CD4-positive, CD25-positive, alpha-beta regulatory T cell (primary cell): ENCODE measurements around the gene CST8. TPM values are rescaled to one million over a fixed set of nuclear protein-coding genes. Genes with fewer than 3 reads are reported as not detected.

ENCODE experiments used
- ATAC-seq, 2 donors: fragments of 150-1000 bp; cut with Tn5 transposase; one replicate each; pipeline ENCODE4 v1.10.0; 2021; ENCODE audit warnings: low read depth in 2 of 2, moderate number of reproducible peaks in 2 of 2, moderate library complexity in 1 of 2
- DNase-seq, 3 donors: peaks; one replicate each; pipeline versions ENCODE4 v3.0.0 to v3.0.0-alpha.2; 2012 to 2022; ENCODE audit warnings: mixed read lengths in 1 of 3
- H3K27ac ChIP-seq: one replicate; pipeline ENCODE4 v1.7.0; 2013; ENCODE audit warnings: mild to moderate bottlenecking, low read length; ENCODE audit not compliant: insufficient read depth, poor library complexity, severe bottlenecking
- H3K27me3 ChIP-seq: one replicate; pipeline ENCODE4 v1.7.0; 2013; ENCODE audit warnings: low read length; ENCODE audit not compliant: control insufficient read depth, insufficient read depth
- H3K36me3 ChIP-seq: one replicate; pipeline ENCODE4 v1.7.0; 2013; ENCODE audit warnings: mild to moderate bottlenecking, low read length, moderate library complexity; ENCODE audit not compliant: control insufficient read depth, insufficient read depth
- H3K4me1 ChIP-seq: 2 replicates; pipeline ENCODE4 v1.7.0; 2013; ENCODE audit warnings: mild to moderate bottlenecking, low read length; ENCODE audit not compliant: insufficient read depth, control insufficient read depth, poor library complexity, severe bottlenecking
- H3K4me3 ChIP-seq: one replicate; pipeline ENCODE4 v1.7.0; 2013; ENCODE audit warnings: low read depth, mild to moderate bottlenecking, low read length, moderate library complexity
- H3K9me3 ChIP-seq, 2 experiments: 1 replicate in 1 of 2; 2 replicates in 1 of 2; pipeline ENCODE4 v1.7.0; 2013; ENCODE audit warnings: low read length in 2 of 2, mild to moderate bottlenecking in 1 of 2, moderate library complexity in 1 of 2; ENCODE audit not compliant: control insufficient read depth in 2 of 2
- H3K27ac Mint-ChIP-seq, 3 donors: one replicate each; pipeline ENCODE4 v1.8.0; 2020 to 2022; ENCODE audit warnings: mild to moderate bottlenecking in 3 of 3, mixed read lengths in 3 of 3, moderate library complexity in 2 of 3
- H3K27me3 Mint-ChIP-seq: one replicate; pipeline ENCODE4 v1.8.0; 2022; ENCODE audit warnings: mild to moderate bottlenecking, mixed read lengths
- H3K36me3 Mint-ChIP-seq: one replicate; pipeline ENCODE4 v1.8.0; 2020; ENCODE audit warnings: mixed read lengths
- H3K4me1 Mint-ChIP-seq, 4 donors: one replicate each; pipeline ENCODE4 v1.8.0; 2020 to 2022; ENCODE audit warnings: mixed read lengths in 4 of 4, mild to moderate bottlenecking in 1 of 4
- H3K4me3 Mint-ChIP-seq, 4 donors: one replicate each; pipeline ENCODE4 v1.8.0; 2020 to 2022; ENCODE audit warnings: mild to moderate bottlenecking in 4 of 4, mixed read lengths in 4 of 4, moderate library complexity in 3 of 4
- H3K9me3 Mint-ChIP-seq, 7 donors: one replicate each; pipeline ENCODE4 v1.8.0; 2020 to 2022; ENCODE audit warnings: mixed read lengths in 7 of 7, mild to moderate bottlenecking in 3 of 7, moderate library complexity in 2 of 7
- polyA plus RNA-seq, 4 donors: library from polyadenylated mRNA; unstranded; fragments of 300-500 nt; fragmentation: Illumina TruSeq; gene quantifications; one replicate each; pipeline ENCODE4 v1.2.3, GENCODE V29; 2021
- total RNA-seq: library from RNA; stranded (reverse); gene quantifications from one replicate; pipeline ENCODE4 v1.2.3, GENCODE V29; 2022

CST8 gene
- total and polyA plus RNA-seq, 5 donors from 2014 or later, result not detected

- ATAC-seq (no peak), DNase-seq (no peak)
- no peak overlapping the region for H3K4me3 ChIP-seq
- no peaks in the 10 kb centered on the region for H3K36me3 Mint-ChIP-seq
- no peaks in the 10 kb centered on the region for H3K4me1 ChIP-seq
- H3K9me3 ChIP-seq, result no peaks in the 10 kb centered on the region
- no peaks in the 10 kb centered on the region for H3K36me3 ChIP-seq
- H3K27me3 ChIP-seq, result no peaks in the 10 kb centered on the region
- H3K27me3 Mint-ChIP-seq, result no peaks in the 10 kb centered on the region
- no peaks in the 10 kb centered on the region for H3K4me1 Mint-ChIP-seq
- H3K9me3 Mint-ChIP-seq, result peaks cover 0 to 3% (median 2%) of the 10 kb centered on the region in 7 donors
- no peak overlapping the region for H3K27ac Mint-ChIP-seq
- H3K27ac ChIP-seq, result no peak overlapping the region
- H3K4me3 Mint-ChIP-seq, result no peak overlapping the region
Measured at GRCh38 chr20:23497536-23497935, 6.6 kb downstream of the CST8 start.

GRCh38 chr20:23501926-23502325 is 11.0 kb downstream of the CST8 start:
- Histone ChIP-seq H3K36me3 (no peaks in the 10 kb centered on the region), H3K27me3 (no peaks in the 10 kb centered on the region), H3K27ac (no peak overlapping the region), H3K9me3 (no peaks in the 10 kb centered on the region), H3K4me3 (no peak overlapping the region), H3K4me1 (no peaks in the 10 kb centered on the region)
- ATAC-seq (no peak), DNase-seq (no peak)
- H3K4me3 Mint-ChIP-seq, result no peak overlapping the region
- H3K27me3 Mint-ChIP-seq, result no peaks in the 10 kb centered on the region
- no peaks in the 10 kb centered on the region for H3K36me3 Mint-ChIP-seq
- no peak overlapping the region for H3K27ac Mint-ChIP-seq
- H3K4me1 Mint-ChIP-seq, result no peaks in the 10 kb centered on the region
- H3K9me3 Mint-ChIP-seq, result peaks cover 0 to under 1% (median 0%) of the 10 kb centered on the region in 7 donors

- Histone ChIP-seq H3K4me1 (no peaks in the 10 kb centered on the region), H3K36me3 (no peaks in the 10 kb centered on the region), H3K27me3 (no peaks in the 10 kb centered on the region), H3K4me3 (no peak overlapping the region), H3K27ac (no peak overlapping the region), H3K9me3 (no peaks in the 10 kb centered on the region)
- Mint-ChIP-seq H3K4me1 (no peaks in the 10 kb centered on the region), H3K4me3 (no peak overlapping the region), H3K36me3 (no peaks in the 10 kb centered on the region), H3K9me3 (no peaks in the 10 kb centered on the region), H3K27ac (peak overlapping the region in 1 of 3 donors; percentile 61), H3K27me3 (no peaks in the 10 kb centered on the region)
- DNase-seq (no peak), ATAC-seq (no peak)
Measured at GRCh38 chr20:23503649-23504048, 12.7 kb downstream of the CST8 start.

- no peaks in the 10 kb centered on the region for H3K36me3 Mint-ChIP-seq
- Histone ChIP-seq H3K27ac (no peak overlapping the region), H3K27me3 (no peaks in the 10 kb centered on the region), H3K4me3 (no peak overlapping the region), H3K4me1 (no peaks in the 10 kb centered on the region), H3K36me3 (no peaks in the 10 kb centered on the region), H3K9me3 (no peaks in the 10 kb centered on the region)
- H3K9me3 Mint-ChIP-seq, result no peaks in the 10 kb centered on the region
- no peak for ATAC-seq
- no peak overlapping the region for H3K27ac Mint-ChIP-seq
- no peak for DNase-seq
- no peak overlapping the region for H3K4me3 Mint-ChIP-seq
- H3K27me3 Mint-ChIP-seq, result peaks cover 4% of the 10 kb centered on the region
- no peaks in the 10 kb centered on the region for H3K4me1 Mint-ChIP-seq
Measured at GRCh38 chr20:23507346-23507745, 16.4 kb downstream of the CST8 start.

GRCh38 chr20:23508449-23509229 is 17.7 kb downstream of the CST8 start:
- DNase-seq (no peak), ATAC-seq (no peak)
- Histone ChIP-seq H3K9me3 (no peaks in the 10 kb centered on the region), H3K36me3 (no peaks in the 10 kb centered on the region), H3K27me3 (no peaks in the 10 kb centered on the region), H3K4me3 (no peak overlapping the region), H3K4me1 (no peaks in the 10 kb centered on the region), H3K27ac (no peak overlapping the region)
- H3K27ac Mint-ChIP-seq, result no peak overlapping the region
- H3K36me3 Mint-ChIP-seq, result no peaks in the 10 kb centered on the region
- H3K9me3 Mint-ChIP-seq, result no peaks in the 10 kb centered on the region
- H3K4me1 Mint-ChIP-seq, result no peaks in the 10 kb centered on the region
- peaks cover 5% of the 10 kb centered on the region for H3K27me3 Mint-ChIP-seq
- H3K4me3 Mint-ChIP-seq, result no peak overlapping the region

- DNase-seq (no peak), ATAC-seq (no peak)
- Mint-ChIP-seq H3K27ac (no peak overlapping the region), H3K4me1 (no peaks in the 10 kb centered on the region), H3K9me3 (no peaks in the 10 kb centered on the region), H3K4me3 (no peak overlapping the region), H3K36me3 (no peaks in the 10 kb centered on the region), H3K27me3 (peaks cover 5% of the 10 kb centered on the region)
- Histone ChIP-seq H3K27me3 (no peaks in the 10 kb centered on the region), H3K4me3 (no peak overlapping the region), H3K4me1 (no peaks in the 10 kb centered on the region), H3K9me3 (no peaks in the 10 kb centered on the region), H3K27ac (no peak overlapping the region), H3K36me3 (no peaks in the 10 kb centered on the region)
Measured at GRCh38 chr20:23509247-23509913, 18.5 kb downstream of the CST8 start.

- no peaks in the 10 kb centered on the region for H3K27me3 ChIP-seq
- no peaks in the 10 kb centered on the region for H3K9me3 ChIP-seq
- H3K4me3 ChIP-seq, result no peak overlapping the region
- H3K27ac ChIP-seq, result no peak overlapping the region
- H3K4me1 ChIP-seq, result no peaks in the 10 kb centered on the region
- Mint-ChIP-seq H3K36me3 (no peaks in the 10 kb centered on the region), H3K4me3 (no peak overlapping the region), H3K9me3 (no peaks in the 10 kb centered on the region), H3K4me1 (no peaks in the 10 kb centered on the region), H3K27ac (no peak overlapping the region), H3K27me3 (peaks cover 5% of the 10 kb centered on the region)
- no peaks in the 10 kb centered on the region for H3K36me3 ChIP-seq
- no peak for ATAC-seq
- no peak for DNase-seq
Measured at GRCh38 chr20:23510000-23510590, 19.2 kb downstream of the CST8 start.
